Measurements from ENCODE around the gene ATP6V0D1.
"Not testable (repeated sequence)": the region's sequence is repeated elsewhere in the genome, so short reads cannot be mapped to it uniquely, and the experiment has no call there.

Gene ATP6V0D1

GRCh38 chr16:67499106-67499505 lies 18.1 kb upstream of the ATP6V0D1 start:
- DNase-seq, result no peak

- DNase-seq, result no peak
Measured at GRCh38 chr16:67490335-67491096, 9.6 kb upstream of the ATP6V0D1 start.

- DNase-seq, result no peak
Measured at GRCh38 chr16:67489401-67490083, 8.6 kb upstream of the ATP6V0D1 start.

- not testable (repeated sequence) for DNase-seq
Measured at GRCh38 chr16:67487561-67487960, 6.6 kb upstream of the ATP6V0D1 start.

GRCh38 chr16:67486805-67487204 lies 5.8 kb upstream of the ATP6V0D1 start:
- no peak for DNase-seq

- no peak for DNase-seq
Measured at GRCh38 chr16:67483731-67484525, 3.0 kb upstream of the ATP6V0D1 start.

- DNase-seq, result no peak
Measured at GRCh38 chr16:67483150-67483549, 2.2 kb upstream of the ATP6V0D1 start, which contains the start of gene AGRP. AGRP (minus strand) TSS chr16:67483547; CDS start chr16:67483398, 149 bp downstream.

- DNase-seq, result no peak
Measured at GRCh38 chr16:67482233-67482924, 1.4 kb upstream of the ATP6V0D1 start.

- no peak for DNase-seq
Measured at GRCh38 chr16:67481561-67482232, 740 bp upstream of the ATP6V0D1 start.

- no peak for DNase-seq
Measured at GRCh38 chr16:67477960-67478554, 2.9 kb downstream of the ATP6V0D1 start.

- DNase-seq, result no peak
Measured at GRCh38 chr16:67474551-67475455, 6.2 kb downstream of the ATP6V0D1 start.

- no peak for DNase-seq
Measured at GRCh38 chr16:67471758-67472384, 9.1 kb downstream of the ATP6V0D1 start.

- no peak for DNase-seq
Measured at GRCh38 chr16:67470359-67470758, 10.6 kb downstream of the ATP6V0D1 start.

GRCh38 chr16:67468731-67469130 lies 12.2 kb downstream of the ATP6V0D1 start:
- no peak for DNase-seq

- no peak for DNase-seq
Measured at GRCh38 chr16:67466581-67466980, 14.4 kb downstream of the ATP6V0D1 start.

GRCh38 chr16:67464565-67464964 lies 16.4 kb downstream of the ATP6V0D1 start:
- DNase-seq, result no peak

GRCh38 chr16:67463691-67464090 lies 17.3 kb downstream of the ATP6V0D1 start:
- no peak for DNase-seq

GRCh38 chr16:67463059-67463458 lies 17.9 kb downstream of the ATP6V0D1 start:
- no peak for DNase-seq

GRCh38 chr16:67462279-67462655 lies 18.7 kb downstream of the ATP6V0D1 start:
- no peak for DNase-seq

GRCh38 chr16:67461600-67462278 lies 19.2 kb downstream of the ATP6V0D1 start:
- DNase-seq, result no peak

Data from activated effector memory CD4-positive, alpha-beta T cell treated with Interleukin-2 at 50 U/mL for 16 hours (primary cell).